Measurements from ENCODE around the gene GAD2.

Gene GAD2

GRCh38 chr10:26327811-26328210, 111.2 kb downstream of the GAD2 start (continued):
- no peak for TF ChIP-seq TSHZ2 (CRISPR knock-in tag; IDR thresholded peaks at IDR 0.05)
- TF ChIP-seq RARB (CRISPR knock-in tag; IDR thresholded peaks at IDR 0.05), result no peak
- TF ChIP-seq OSR1 (CRISPR knock-in tag; IDR thresholded peaks at IDR 0.05), result no peak
- no peak for TF ChIP-seq POU6F1 (CRISPR knock-in tag; IDR thresholded peaks at IDR 0.05; ENCODE audit: borderline replicate concordance, low read depth)
- no peak for TF ChIP-seq ZNF565 (CRISPR knock-in tag; conservative IDR thresholded peaks at IDR 0.05; ENCODE audit: low read depth)
- no peak for TF ChIP-seq BACH2 (CRISPR knock-in tag; IDR thresholded peaks at IDR 0.05; ENCODE audit: borderline replicate concordance)
- no peak for TF ChIP-seq ARNTL (CRISPR knock-in tag; IDR thresholded peaks at IDR 0.05; ENCODE audit: borderline replicate concordance, low read depth)
- TF ChIP-seq ZFP3 (CRISPR knock-in tag; IDR thresholded peaks at IDR 0.05), result no peak
- TF ChIP-seq GLIS3 (CRISPR knock-in tag; IDR thresholded peaks at IDR 0.05), result no peak
- TF ChIP-seq PPARA (CRISPR knock-in tag; IDR thresholded peaks at IDR 0.05; ENCODE audit: borderline replicate concordance), result no peak

- ATAC-seq, result no peak
- TF ChIP-seq POU6F1 (CRISPR knock-in tag; IDR thresholded peaks at IDR 0.05; ENCODE audit: borderline replicate concordance, low read depth), result no peak
- TF ChIP-seq RARB (CRISPR knock-in tag; IDR thresholded peaks at IDR 0.05), result no peak
These were observed 114.8 kb downstream of the GAD2 start for GRCh38 chr10:26331371-26331770.

DNA sequence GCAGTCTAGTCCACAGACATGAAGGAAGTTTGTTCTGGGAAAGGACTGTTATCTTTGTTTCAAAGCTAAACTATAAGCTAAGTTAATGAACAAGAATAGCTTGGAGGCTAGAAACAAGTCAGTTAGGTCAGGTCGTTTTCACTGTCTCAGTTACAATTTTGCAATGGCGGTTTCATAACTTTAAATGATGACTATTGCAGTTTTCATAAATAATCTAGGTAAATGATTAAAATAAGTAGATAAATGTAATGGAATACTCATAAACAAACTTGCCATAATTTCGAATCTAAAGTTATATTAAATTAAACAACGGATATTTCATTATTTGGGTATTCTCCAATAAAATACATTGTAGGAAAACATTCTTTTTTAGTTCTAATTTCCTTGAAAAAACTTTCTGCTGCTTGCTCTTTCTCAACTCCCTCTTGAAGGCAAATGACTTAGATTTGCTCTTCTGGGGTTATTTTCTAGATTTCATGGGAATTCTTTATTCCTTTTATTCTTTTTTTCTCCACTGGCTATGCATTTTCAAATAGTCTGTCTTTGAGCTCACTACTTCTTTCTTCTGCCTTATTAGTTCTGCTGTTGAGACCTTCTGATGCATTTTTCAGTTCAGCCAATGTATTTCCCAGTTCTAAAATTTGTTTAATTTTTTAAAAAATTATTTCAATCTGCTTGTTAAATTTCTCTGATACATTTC, 117.8 kb downstream of the GAD2 start:
- TF ChIP-seq RARB (CRISPR knock-in tag; IDR thresholded peaks at IDR 0.05) (no peak), ESRRG (CRISPR knock-in tag; IDR thresholded peaks at IDR 0.05) (no peak), POU6F1 (CRISPR knock-in tag; IDR thresholded peaks at IDR 0.05; ENCODE audit: borderline replicate concordance, low read depth) (no peak), ZC3H10 (CRISPR knock-in tag; IDR thresholded peaks at IDR 0.05) (no peak), ZNF8 (CRISPR knock-in tag; IDR thresholded peaks at IDR 0.05) (no peak), OSR1 (CRISPR knock-in tag; IDR thresholded peaks at IDR 0.05) (no peak), GLIS3 (CRISPR knock-in tag; IDR thresholded peaks at IDR 0.05) (no peak), ARNTL (CRISPR knock-in tag; IDR thresholded peaks at IDR 0.05; ENCODE audit: borderline replicate concordance, low read depth) (no peak), BACH2 (CRISPR knock-in tag; IDR thresholded peaks at IDR 0.05; ENCODE audit: borderline replicate concordance) (no peak), CSDC2 (CRISPR knock-in tag; IDR thresholded peaks at IDR 0.05) (no peak), ISL1 (CRISPR knock-in tag; IDR thresholded peaks at IDR 0.05) (no peak), ZFP30 (CRISPR knock-in tag; IDR thresholded peaks at IDR 0.05) (no peak)
- TF ChIP-seq, protein P1, sequence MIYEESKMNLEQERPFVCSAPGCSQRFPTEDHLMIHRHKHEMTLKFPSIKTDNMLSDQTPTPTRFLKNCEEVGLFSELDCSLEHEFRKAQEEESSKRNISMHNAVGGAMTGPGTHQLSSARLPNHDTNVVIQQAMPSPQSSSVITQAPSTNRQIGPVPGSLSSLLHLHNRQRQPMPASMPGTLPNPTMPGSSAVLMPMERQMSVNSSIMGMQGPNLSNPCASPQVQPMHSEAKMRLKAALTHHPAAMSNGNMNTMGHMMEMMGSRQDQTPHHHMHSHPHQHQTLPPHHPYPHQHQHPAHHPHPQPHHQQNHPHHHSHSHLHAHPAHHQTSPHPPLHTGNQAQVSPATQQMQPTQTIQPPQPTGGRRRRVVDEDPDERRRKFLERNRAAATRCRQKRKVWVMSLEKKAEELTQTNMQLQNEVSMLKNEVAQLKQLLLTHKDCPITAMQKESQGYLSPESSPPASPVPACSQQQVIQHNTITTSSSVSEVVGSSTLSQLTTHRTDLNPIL (CRISPR knock-in tag; IDR thresholded peaks at IDR 0.05; ENCODE audit: low read depth), result no peak
- ATAC-seq, result no peak

- ATAC-seq, result peak; percentile 90
These were observed 118.5 kb downstream of the GAD2 start for GRCh38 chr10:26334932-26335573.

More at GRCh38 chr10:26334932-26335573, 118.5 kb downstream of the GAD2 start:
- TF ChIP-seq, protein P2, sequence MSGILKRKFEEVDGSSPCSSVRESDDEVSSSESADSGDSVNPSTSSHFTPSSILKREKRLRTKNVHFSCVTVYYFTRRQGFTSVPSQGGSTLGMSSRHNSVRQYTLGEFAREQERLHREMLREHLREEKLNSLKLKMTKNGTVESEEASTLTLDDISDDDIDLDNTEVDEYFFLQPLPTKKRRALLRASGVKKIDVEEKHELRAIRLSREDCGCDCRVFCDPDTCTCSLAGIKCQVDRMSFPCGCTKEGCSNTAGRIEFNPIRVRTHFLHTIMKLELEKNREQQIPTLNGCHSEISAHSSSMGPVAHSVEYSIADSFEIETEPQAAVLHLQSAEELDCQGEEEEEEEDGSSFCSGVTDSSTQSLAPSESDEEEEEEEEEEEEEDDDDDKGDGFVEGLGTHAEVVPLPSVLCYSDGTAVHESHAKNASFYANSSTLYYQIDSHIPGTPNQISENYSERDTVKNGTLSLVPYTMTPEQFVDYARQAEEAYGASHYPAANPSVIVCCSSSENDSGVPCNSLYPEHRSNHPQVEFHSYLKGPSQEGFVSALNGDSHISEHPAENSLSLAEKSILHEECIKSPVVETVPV (CRISPR knock-in tag; IDR thresholded peaks at IDR 0.05), result no peak
- TF ChIP-seq ZFP3 (CRISPR knock-in tag; IDR thresholded peaks at IDR 0.05) (no peak), ZNF8 (CRISPR knock-in tag; IDR thresholded peaks at IDR 0.05) (no peak), ZC3H10 (CRISPR knock-in tag; IDR thresholded peaks at IDR 0.05) (no peak), CSDC2 (CRISPR knock-in tag; IDR thresholded peaks at IDR 0.05) (no peak), OSR1 (CRISPR knock-in tag; IDR thresholded peaks at IDR 0.05) (no peak), RARB (CRISPR knock-in tag; IDR thresholded peaks at IDR 0.05) (no peak)
- TF ChIP-seq, protein P3, sequence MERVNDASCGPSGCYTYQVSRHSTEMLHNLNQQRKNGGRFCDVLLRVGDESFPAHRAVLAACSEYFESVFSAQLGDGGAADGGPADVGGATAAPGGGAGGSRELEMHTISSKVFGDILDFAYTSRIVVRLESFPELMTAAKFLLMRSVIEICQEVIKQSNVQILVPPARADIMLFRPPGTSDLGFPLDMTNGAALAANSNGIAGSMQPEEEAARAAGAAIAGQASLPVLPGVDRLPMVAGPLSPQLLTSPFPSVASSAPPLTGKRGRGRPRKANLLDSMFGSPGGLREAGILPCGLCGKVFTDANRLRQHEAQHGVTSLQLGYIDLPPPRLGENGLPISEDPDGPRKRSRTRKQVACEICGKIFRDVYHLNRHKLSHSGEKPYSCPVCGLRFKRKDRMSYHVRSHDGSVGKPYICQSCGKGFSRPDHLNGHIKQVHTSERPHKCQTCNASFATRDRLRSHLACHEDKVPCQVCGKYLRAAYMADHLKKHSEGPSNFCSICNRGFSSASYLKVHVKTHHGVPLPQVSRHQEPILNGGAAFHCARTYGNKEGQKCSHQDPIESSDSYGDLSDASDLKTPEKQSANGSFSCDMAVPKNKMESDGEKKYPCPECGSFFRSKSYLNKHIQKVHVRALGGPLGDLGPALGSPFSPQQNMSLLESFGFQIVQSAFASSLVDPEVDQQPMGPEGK (CRISPR knock-in tag; IDR thresholded peaks at IDR 0.05; ENCODE audit: borderline replicate concordance), result no peak

Measured in SK-N-SH treated with all-trans-retinoic acid at 6 μM for 48 hours (cell line).